Small intestine (tissue), 7 donors: ENCODE data around the gene NUTM1. TPM values are rescaled to one million over a fixed set of nuclear protein-coding genes. Genes with fewer than 3 reads are reported as not detected.

ENCODE experiments used
- DNase-seq, 2 donors: peaks; one replicate each; pipeline versions ENCODE4 v3.0.0 to v3.0.0-alpha.2; 2013
- FAIRE-seq: peaks from 2 replicates; lab custom pipeline; 2012; peaks lifted over from hg19 to GRCh38; lab: Jason Lieb, UNC
- H3K27ac ChIP-seq, 3 donors: one replicate each; pipeline ENCODE4 v1.5.1; 2013; ENCODE audit warnings: low read length in 2 of 3, mild to moderate bottlenecking in 2 of 3, control low read depth in 1 of 3, inconsistent platforms in 1 of 3, low read depth in 1 of 3, moderate library complexity in 1 of 3
- H3K27me3 ChIP-seq, 3 donors: one replicate each; pipeline ENCODE4 v1.6.1; 2013; ENCODE audit warnings: low read length in 3 of 3, inconsistent platforms in 1 of 3; ENCODE audit not compliant: control insufficient read depth in 3 of 3, insufficient read depth in 3 of 3
- H3K36me3 ChIP-seq, 3 donors: one replicate each; pipeline ENCODE4 v1.6.1; 2013; ENCODE audit warnings: low read length in 3 of 3, inconsistent platforms in 1 of 3, low read depth in 1 of 3, mild to moderate bottlenecking in 1 of 3, moderate library complexity in 1 of 3; ENCODE audit not compliant: control insufficient read depth in 3 of 3, insufficient read depth in 2 of 3
- H3K4me1 ChIP-seq, 3 donors: one replicate each; pipeline ENCODE4 v1.6.1; 2013; ENCODE audit warnings: low read length in 2 of 3, inconsistent platforms in 1 of 3, low read depth in 1 of 3, mild to moderate bottlenecking in 1 of 3, moderate library complexity in 1 of 3; ENCODE audit not compliant: control insufficient read depth in 3 of 3, insufficient read depth in 2 of 3
- H3K4me3 ChIP-seq, 3 donors: one replicate each; pipeline ENCODE4 v1.5.1; 2013; ENCODE audit warnings: low read length in 3 of 3, control low read depth in 1 of 3, inconsistent platforms in 1 of 3, low read depth in 1 of 3, mild to moderate bottlenecking in 1 of 3, moderate library complexity in 1 of 3
- H3K9me3 ChIP-seq, 2 donors: one replicate each; pipeline ENCODE4 v1.6.1; 2013; ENCODE audit warnings: low read depth in 1 of 2, low read length in 1 of 2; ENCODE audit not compliant: control insufficient read depth in 2 of 2, insufficient read depth in 1 of 2
- WGBS, 3 donors: extraction: QIAGEN DNeasy Blood & Tissue Kit; methylation state at CpG; one replicate each; pipeline ENCODE4 v1.1.7; 2013; 5-methylcytosine and 5-hydroxymethylcytosine counted together
- polyA plus RNA-seq, 4 donors: library from polyadenylated mRNA; stranded (reverse) in 3 of 4; unstranded in 1 of 4; fragments of 200-250 nt in 3 of 4; fragments of 120-200 nt in 1 of 4; gene quantifications; one replicate each; pipeline versions ENCODE4 v1.2.1 to v1.2.3, GENCODE V29; 2013
- donor health status: healthy with polysubstance abuse.
- donor health status: control.
- donor health status: control.
- donor health status: Bipolar disorder and iron deficiency.
- donor health status: healthy.

The NUTM1 gene
- polyA plus RNA-seq, 4 donors = 0.01 to 0.18 TPM; not detected in 2

- Histone ChIP-seq H3K9me3 (no peaks in the 10 kb centered on the region), H3K4me3 (no peak overlapping the region), H3K36me3 (peaks cover 2 to 68% (median 7%) of the 10 kb centered on the region in 3 donors), H3K27ac (no peak overlapping the region), H3K27me3 (no peaks in the 10 kb centered on the region), H3K4me1 (peaks cover 0 to 7% (median 3%) of the 10 kb centered on the region in 3 donors)
- FAIRE-seq = no peak
- 94 to 95% (median 95%) methylated on average over 1 of the region's 1 CpG for WGBS, 3 donors
- no peak for DNase-seq
These were observed 14.5 kb downstream of the NUTM1 start for GRCh38 chr15:34357653-34358052.

GRCh38 chr15:34358367-34358766, 15.3 kb downstream of the NUTM1 start:
- peaks cover 2 to 73% (median 7%) of the 10 kb centered on the region in 3 donors for H3K36me3 ChIP-seq
- peaks cover 0 to 13% (median 3%) of the 10 kb centered on the region in 3 donors for H3K4me1 ChIP-seq
- WGBS, 3 donors = 79 to 85% (median 82%) methylated on average over 3 of the region's 3 CpGs
- no peak overlapping the region for H3K27ac ChIP-seq
- FAIRE-seq (no peak), DNase-seq (no peak)
- H3K9me3 ChIP-seq = no peaks in the 10 kb centered on the region
- no peaks in the 10 kb centered on the region for H3K27me3 ChIP-seq
- H3K4me3 ChIP-seq = no peak overlapping the region

- no peak for DNase-seq
- Histone ChIP-seq H3K4me1 (peaks cover 0 to 15% (median 3%) of the 10 kb centered on the region in 3 donors), H3K27me3 (no peaks in the 10 kb centered on the region), H3K9me3 (no peaks in the 10 kb centered on the region), H3K4me3 (no peak overlapping the region), H3K36me3 (peaks cover 2 to 72% (median 7%) of the 10 kb centered on the region in 3 donors), H3K27ac (peak overlapping the region in 1 of 3 donors; percentile 77)
- FAIRE-seq = no peak
- WGBS, 3 donors = 96 to 98% (median 97%) methylated on average over 4 of the region's 4 CpGs
These were observed 15.8 kb downstream of the NUTM1 start for GRCh38 chr15:34358948-34359347.

- H3K27ac ChIP-seq = peak overlapping the region in 2 of 3 donors; percentile 64 to 77
- FAIRE-seq (no peak), DNase-seq (peak in 1 of 2 donors; percentile 91)
- H3K36me3 ChIP-seq = peaks cover 2 to 70% (median 2%) of the 10 kb centered on the region in 3 donors
- H3K4me3 ChIP-seq = no peak overlapping the region
- no peaks in the 10 kb centered on the region for H3K27me3 ChIP-seq
- H3K9me3 ChIP-seq = no peaks in the 10 kb centered on the region
- H3K4me1 ChIP-seq = peaks cover 0 to 15% (median 3%) of the 10 kb centered on the region in 3 donors
- WGBS, 3 donors = 31 to 66% (median 56%) methylated on average over 3 of the region's 3 CpGs
These were observed 16.3 kb downstream of the NUTM1 start for GRCh38 chr15:34359416-34359815.

- Histone ChIP-seq H3K4me3 (no peak overlapping the region), H3K36me3 (peaks cover 2 to 71% (median 2%) of the 10 kb centered on the region in 3 donors), H3K27ac (peak overlapping the region in 1 of 3 donors; percentile 77), H3K9me3 (no peaks in the 10 kb centered on the region), H3K27me3 (no peaks in the 10 kb centered on the region), H3K4me1 (peaks cover 0 to 19% (median 3%) of the 10 kb centered on the region in 3 donors)
- DNase-seq = peak in 1 of 2 donors; percentile 38
- WGBS, 3 donors = 41 to 95% (median 81%) methylated on average over 1 of the region's 1 CpG
- no peak for FAIRE-seq
These were observed 17.2 kb downstream of the NUTM1 start for GRCh38 chr15:34360298-34360697.

GRCh38 chr15:34361278-34361677, 18.2 kb downstream of the NUTM1 start:
- Histone ChIP-seq H3K4me3 (no peak overlapping the region), H3K27ac (no peak overlapping the region), H3K36me3 (peaks cover 2 to 61% (median 2%) of the 10 kb centered on the region in 3 donors), H3K9me3 (no peaks in the 10 kb centered on the region), H3K27me3 (no peaks in the 10 kb centered on the region), H3K4me1 (peaks cover 0 to 24% (median 3%) of the 10 kb centered on the region in 3 donors)
- no peak for DNase-seq
- FAIRE-seq = no peak
- 89 to 96% (median 94%) methylated on average over 7 of the region's 7 CpGs for WGBS, 3 donors

- Histone ChIP-seq H3K36me3 (peaks cover 2 to 54% (median 2%) of the 10 kb centered on the region in 3 donors), H3K27me3 (no peaks in the 10 kb centered on the region), H3K27ac (peak overlapping the region; percentile 76 to 89 (median 80)), H3K4me1 (peaks cover 0 to 24% (median 3%) of the 10 kb centered on the region in 3 donors), H3K4me3 (no peak overlapping the region), H3K9me3 (no peaks in the 10 kb centered on the region)
- 34 to 67% (median 47%) methylated on average over 10 of the region's 10 CpGs for WGBS, 3 donors
- DNase-seq (peak; percentile 70 to 98), FAIRE-seq (no peak)
These were observed 19.1 kb downstream of the NUTM1 start for GRCh38 chr15:34362047-34362773.

GRCh38 chr15:34364041-34364440, 20.9 kb downstream of the NUTM1 start:
- no peak for FAIRE-seq

More at GRCh38 chr15:34364041-34364440, 20.9 kb downstream of the NUTM1 start:
- Histone ChIP-seq H3K27me3 (no peaks in the 10 kb centered on the region), H3K27ac (no peak overlapping the region), H3K9me3 (no peaks in the 10 kb centered on the region), H3K4me3 (no peak overlapping the region), H3K36me3 (peaks cover 2 to 44% (median 2%) of the 10 kb centered on the region in 3 donors), H3K4me1 (peaks cover 3 to 29% (median 3%) of the 10 kb centered on the region in 3 donors)
- 94 to 98% (median 97%) methylated on average over 8 of the region's 8 CpGs for WGBS, 3 donors
- no peak for DNase-seq
